GM13977 (cell line): ENCODE results near the gene PDSS2.

ENCODE experiments used
- DNase-seq: peaks from one replicate; pipeline ENCODE4 v3.0.0; 2012; ENCODE audit warnings: low spot score
- CTCF ChIP-seq: IDR thresholded peaks from 2 replicates; pipeline ENCODE4 v1.5.1; 2012; ENCODE audit warnings: mild to moderate bottlenecking, control low read depth; ENCODE audit not compliant: insufficient read depth; ENCODE audit errors: extremely low read depth, missing control alignments
- in situ Hi-C: fragments of 300-500 bp; cut with MboI; formaldehyde crosslinking; loops from one replicate; pipeline ENCODE4 v1.12.0; 2022; ENCODE audit warnings: low sequenced_read_pairs, low pct_unique_long_range_greater_than_20kb, mixed read lengths, inconsistent platforms; ENCODE audit not compliant: unreplicated experiment

Gene PDSS2

GRCh38 chr6:107344981-107345380 lies 114.4 kb downstream of the PDSS2 start:
- TF ChIP-seq CTCF: no peak
- DNase-seq: no peak
- in situ Hi-C loops: no loop called here

DNA sequence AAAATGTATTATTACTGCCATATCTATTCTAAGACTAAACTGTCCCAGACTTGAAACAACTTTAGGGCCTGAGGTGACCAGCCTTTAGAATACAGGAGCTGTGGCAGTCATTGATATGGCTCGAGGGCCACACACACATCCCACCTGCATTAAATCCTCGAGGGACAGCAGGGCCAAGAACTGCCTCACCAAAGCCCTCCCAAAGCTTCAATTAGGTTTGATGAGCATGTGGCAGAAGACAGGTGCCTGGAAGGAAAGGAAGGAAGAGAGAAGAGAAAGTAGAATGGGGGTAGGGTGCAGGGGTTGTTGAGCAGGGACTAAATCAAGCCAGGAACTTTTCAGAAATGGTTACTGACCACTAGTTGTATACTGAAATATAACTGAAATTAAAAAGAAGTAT lies 115.0 kb downstream of the PDSS2 start:
- TF ChIP-seq CTCF: no peak
- no peak for DNase-seq
- in situ Hi-C loops: no loop called here

- no peak for TF ChIP-seq CTCF
These were observed 117.2 kb downstream of the PDSS2 start for GRCh38 chr6:107342144-107342543.

GRCh38 chr6:107340881-107341280 lies 118.5 kb downstream of the PDSS2 start:
- no peak for DNase-seq
- in situ Hi-C loops: no loop called here
- no peak for TF ChIP-seq CTCF

More at GRCh38 chr6:107342144-107342543, 117.2 kb downstream of the PDSS2 start:
- no peak for DNase-seq
- in situ Hi-C loops: no loop called here

DNA sequence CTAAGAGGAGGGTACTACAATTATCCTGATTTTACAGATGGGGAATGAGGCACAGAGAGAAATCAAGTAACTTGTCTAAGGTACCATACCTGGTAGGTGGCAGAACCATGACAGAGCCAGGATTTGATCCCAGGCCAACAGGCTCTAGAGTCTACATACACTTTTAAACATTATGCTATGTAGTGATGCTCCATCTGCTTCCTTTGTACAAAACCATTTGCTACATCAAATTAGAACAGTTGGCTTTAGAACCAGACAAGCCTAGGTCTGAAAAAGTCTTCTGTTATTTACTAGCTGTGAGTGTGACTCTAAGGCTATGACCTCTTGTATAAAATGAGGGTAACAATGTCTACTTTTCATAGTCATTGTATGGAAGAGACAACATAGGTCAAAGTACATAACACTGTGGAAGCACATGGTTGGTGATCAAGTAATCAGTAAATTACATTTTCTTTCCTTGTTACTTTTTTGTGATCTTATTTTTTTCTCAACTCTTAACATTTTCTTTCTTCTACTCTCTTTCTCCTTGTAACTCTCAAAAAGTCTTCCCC lies 122.1 kb downstream of the PDSS2 start:
- DNase-seq: no peak
- TF ChIP-seq CTCF: no peak
- in situ Hi-C loops: no loop called here

DNA sequence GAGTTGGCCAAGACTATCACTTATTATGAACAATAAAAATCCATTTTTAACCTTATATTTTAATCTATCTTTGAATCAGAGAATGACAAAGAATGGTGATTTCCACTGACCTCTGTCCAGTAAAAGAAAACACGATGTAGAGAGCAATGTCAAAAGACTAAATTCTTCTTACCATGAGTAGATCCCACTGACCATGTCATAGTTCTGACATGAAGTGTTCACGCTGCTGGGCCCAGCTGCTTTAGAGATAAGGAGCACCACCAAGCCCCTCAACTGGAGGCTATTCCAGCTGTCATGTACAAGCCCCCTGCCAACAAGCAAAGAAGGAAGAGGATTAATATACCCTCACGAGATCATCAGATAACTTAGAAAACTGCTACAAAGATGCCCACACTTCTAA lies 125.3 kb downstream of the PDSS2 start:
- no peak for DNase-seq
- TF ChIP-seq CTCF: no peak
- in situ Hi-C loops: no loop called here

GRCh38 chr6:107333491-107333890 lies 125.9 kb downstream of the PDSS2 start:
- no peak for DNase-seq
- in situ Hi-C loops: no loop called here
- TF ChIP-seq CTCF: no peak
